Measurements from ENCODE around the gene BHLHE40.
A peak's percentile ranks its signal among the peaks of the same experiment; 100 is the strongest.

The BHLHE40 gene

GRCh38 chr3:4939276-4939675, 40.0 kb upstream of the BHLHE40 start:
- CTCF ChIA-PET, result interaction anchor here (0.6 kb wide), 1 partner anchor 1116 kb away, joined by 4 read pairs; no protein-coding TSS in a partner anchor
- TF ChIP-seq CTCF (conservative IDR thresholded peaks at IDR 0.05; ENCODE audit: low read depth), result no peak
- H3K27ac ChIP-seq, result no peak overlapping the region
- no peak for DNase-seq (ENCODE audit: low spot score)
- POLR2A ChIA-PET (ENCODE audit: low non-redundant PET), result no interaction called here

GRCh38 chr3:4940985-4941384, 38.3 kb upstream of the BHLHE40 start:
- DNase-seq (ENCODE audit: low spot score), result no peak
- H3K27ac ChIP-seq, result no peak overlapping the region
- no peak for TF ChIP-seq CTCF (conservative IDR thresholded peaks at IDR 0.05; ENCODE audit: low read depth)
- POLR2A ChIA-PET (ENCODE audit: low non-redundant PET), result no interaction called here
- CTCF ChIA-PET, result no interaction called here

- POLR2A ChIA-PET (ENCODE audit: low non-redundant PET), result no interaction called here
- no peak for TF ChIP-seq CTCF (conservative IDR thresholded peaks at IDR 0.05; ENCODE audit: low read depth)
- no peak overlapping the region for H3K27ac ChIP-seq
- CTCF ChIA-PET, result interaction anchor here (0.7 kb wide), 1 partner anchor 9 kb away, joined by 5 read pairs; no protein-coding TSS in a partner anchor
- peak; percentile 13 for DNase-seq (ENCODE audit: low spot score)
Measured at GRCh38 chr3:4943549-4943948, 35.7 kb upstream of the BHLHE40 start.

GRCh38 chr3:4945324-4945723, 33.9 kb upstream of the BHLHE40 start:
- ChIA-PET POLR2A (ENCODE audit: low non-redundant PET) (no interaction called here), CTCF (no interaction called here)
- no peak for TF ChIP-seq CTCF (conservative IDR thresholded peaks at IDR 0.05; ENCODE audit: low read depth)
- H3K27ac ChIP-seq, result no peak overlapping the region
- no peak for DNase-seq (ENCODE audit: low spot score)

GRCh38 chr3:4947028-4947427, 32.2 kb upstream of the BHLHE40 start:
- no peak for TF ChIP-seq CTCF (conservative IDR thresholded peaks at IDR 0.05; ENCODE audit: low read depth)
- DNase-seq (ENCODE audit: low spot score), result no peak
- ChIA-PET CTCF (interaction anchor here (0.6 kb wide), 1 partner anchor 223 kb away, joined by 3 read pairs; no protein-coding TSS in a partner anchor), POLR2A (ENCODE audit: low non-redundant PET) (no interaction called here)
- no peak overlapping the region for H3K27ac ChIP-seq

- DNase-seq (ENCODE audit: low spot score), result no peak
- no peak for TF ChIP-seq CTCF (conservative IDR thresholded peaks at IDR 0.05; ENCODE audit: low read depth)
- POLR2A ChIA-PET (ENCODE audit: low non-redundant PET), result no interaction called here
- CTCF ChIA-PET, result interaction anchor here (0.7 kb wide), 1 partner anchor 25 kb away, joined by 3 read pairs; no protein-coding TSS in a partner anchor
- H3K27ac ChIP-seq, result no peak overlapping the region
Measured at GRCh38 chr3:4948395-4948794, 30.8 kb upstream of the BHLHE40 start.
